Spleen (tissue), 11 donors: ENCODE data around the gene PSMD1. TPM values are rescaled to one million over a fixed set of nuclear protein-coding genes. Genes with fewer than 3 reads are reported as not detected.
"Not testable (repeated sequence)": the region's sequence is repeated elsewhere in the genome, so short reads cannot be mapped to it uniquely, and the experiment has no call there.

Experiments used
- DNase-seq: peaks from one replicate; pipeline ENCODE4 v3.0.0-alpha.2; 2020
- H3K27ac ChIP-seq, 8 donors: fragments of 200-600 bp; sonication (generic) in 7 of 8; 1 replicate in 4 of 8; 2 replicates in 4 of 8; pipeline versions ENCODE4 v1.5.0 to v1.8.0; 2016 to 2021; ENCODE audit warnings: inconsistent platforms in 4 of 8, mild to moderate bottlenecking in 4 of 8, moderate library complexity in 1 of 8
- H3K27me3 ChIP-seq, 7 donors: fragments of 200-600 bp; sonication (generic) in 6 of 7; replicated peaks in 1 of 7; 1 replicate in 4 of 7; 2 replicates in 3 of 7; pipeline versions ENCODE4 v1.5.0 to v1.8.0; 2016 to 2021; ENCODE audit warnings: inconsistent platforms in 3 of 7, mild to moderate bottlenecking in 1 of 7
- H3K36me3 ChIP-seq, 6 donors: fragments of 200-600 bp; sonication (generic) in 5 of 6; 1 replicate in 4 of 6; 2 replicates in 2 of 6; pipeline versions ENCODE4 v1.5.0 to v1.8.0; 2016 to 2021; ENCODE audit warnings: inconsistent platforms in 2 of 6
- H3K4me1 ChIP-seq, 6 donors: fragments of 200-600 bp; sonication (generic) in 5 of 6; 1 replicate in 3 of 6; 2 replicates in 3 of 6; pipeline versions ENCODE4 v1.5.0 to v1.8.0; 2016 to 2021; ENCODE audit warnings: inconsistent platforms in 3 of 6
- H3K4me3 ChIP-seq, 8 donors: fragments of 200-600 bp; sonication (generic) in 7 of 8; 1 replicate in 4 of 8; 2 replicates in 4 of 8; pipeline versions ENCODE4 v1.5.0 to v1.8.0; 2016 to 2021; ENCODE audit warnings: inconsistent platforms in 4 of 8, mild to moderate bottlenecking in 4 of 8, moderate library complexity in 2 of 8
- H3K9me3 ChIP-seq, 8 donors: fragments of 200-600 bp; sonication (generic) in 7 of 8; 1 replicate in 4 of 8; 2 replicates in 4 of 8; pipeline versions ENCODE4 v1.5.0 to v1.8.0; 2016 to 2021; ENCODE audit warnings: inconsistent platforms in 4 of 8
- CTCF ChIP-seq, 11 experiments: fragments of 200-600 bp in 7 of 11; fragments of 450-650 bp in 4 of 11; sonication (generic) in 4 of 11; IDR thresholded peaks in 8 of 11; conservative IDR thresholded peaks in 3 of 11; 1 replicate in 7 of 11; 2 replicates in 4 of 11; pipeline versions ENCODE4 v1.4.0 to v1.8.0; 2016 to 2021; ENCODE audit warnings: antibody characterized with exemption in 11 of 11, inconsistent platforms in 4 of 11, mild to moderate bottlenecking in 1 of 11
- POLR2A ChIP-seq, 3 donors: fragments of 450-650 bp; IDR thresholded peaks; one replicate each; pipeline ENCODE4 v1.5.1; 2017; ENCODE audit warnings: antibody characterized with exemption in 3 of 3, mild to moderate bottlenecking in 1 of 3
- POLR2AphosphoS5 ChIP-seq, 3 donors: sonication (generic); formaldehyde crosslinking; IDR thresholded peaks; one replicate each; pipeline ENCODE4 v1.5.1; 2017; ENCODE audit warnings: antibody characterized with exemption in 3 of 3
- WGBS, 5 donors: extraction: QIAGEN DNeasy Blood & Tissue Kit in 3 of 5; methylation state at CpG; one replicate each; pipeline versions ENCODE4 v1.1.5 to v1.1.7; 2013 to 2018; 5-methylcytosine and 5-hydroxymethylcytosine counted together
- intact Hi-C: fragments of 100-400 bp; cut with DNase I; formaldehyde crosslinking; loops from one replicate; pipeline ENCODE4 v1.15.0; 2023; ENCODE audit warnings: low total_unique reads
- polyA plus RNA-seq, 3 donors: library from polyadenylated mRNA; stranded (reverse); fragments of 200-250 nt; gene quantifications; one replicate each; pipeline ENCODE4 v1.2.1, GENCODE V29; 2013
- total RNA-seq, 7 donors: library from RNA; depleted of rRNA in 3 of 7; stranded (reverse); fragments of >200 nt in 3 of 7; fragmentation: NEBNext Ultra II Directional in 4 of 7; extraction: Animal tissue kit (Norgen Biotek cat#: 25700) in 4 of 7; gene quantifications; one replicate each; pipeline versions ENCODE4 v1.1.0 to v1.2.1, GENCODE V29; 2016 to 2021
- donor health status: healthy with polysubstance abuse.
- donor health status: DM: no; HTN: no; CAD: no; lungs with moderate emphysema.
- donor health status: DM: no; HTN: no; CAD: no.
- donor health status: Bipolar disorder and iron deficiency.
- donor health status: healthy.
- donor health status: DM: no; HTN: no; CAD: no.
- donor health status: DM: yes; HTN: yes; CAD: no.

PSMD1 gene
- total and polyA plus RNA-seq, 10 donors = 21.2 to 81.2 (median 53.4) TPM

GRCh38 chr2:231065966-231066365, 9.3 kb downstream of the PSMD1 start:
- H3K4me1 ChIP-seq = peaks cover 0 to 5% (median 0%) of the 10 kb centered on the region in 6 donors
- H3K9me3 ChIP-seq = no peaks in the 10 kb centered on the region
- no peak overlapping the region for H3K4me3 ChIP-seq
- DNase-seq = no peak
- H3K36me3 ChIP-seq = peaks cover 2 to 99% (median 80%) of the 10 kb centered on the region in 6 donors
- H3K27me3 ChIP-seq = no peaks in the 10 kb centered on the region
- intact Hi-C loops = no loop called here
- TF ChIP-seq CTCF (IDR thresholded peaks at IDR 0.05 in 8 of 11, conservative IDR thresholded peaks at IDR 0.05 in 3 of 11) = no peak
- TF ChIP-seq POLR2A (IDR thresholded peaks at IDR 0.05) = no peak
- no peak for TF ChIP-seq POLR2AphosphoS5 (IDR thresholded peaks at IDR 0.05)
- WGBS, 5 donors = 96 to 100% (median 96%) methylated on average over 1 of the region's 1 CpG
- H3K27ac ChIP-seq = no peak overlapping the region

- H3K27me3 ChIP-seq, H3K4me3 ChIP-seq, H3K27ac ChIP-seq, intact Hi-C loops, H3K4me1 ChIP-seq, H3K9me3 ChIP-seq, DNase-seq: not testable (repeated sequence)
- H3K36me3 ChIP-seq = peaks cover 2 to 100% (median 84%) of the 10 kb centered on the region in 6 donors
- 73 to 94% (median 86%) methylated on average over 8 of the region's 8 CpGs for WGBS, 5 donors
These were observed 10.9 kb downstream of the PSMD1 start for GRCh38 chr2:231067531-231067930.

- WGBS, 5 donors = 92 to 98% (median 94%) methylated on average over 5 of the region's 5 CpGs
- TF ChIP-seq CTCF (IDR thresholded peaks at IDR 0.05 in 8 of 11, conservative IDR thresholded peaks at IDR 0.05 in 3 of 11) (no peak), POLR2AphosphoS5 (IDR thresholded peaks at IDR 0.05) (no peak), POLR2A (IDR thresholded peaks at IDR 0.05) (no peak)
- no peak for DNase-seq
- Histone ChIP-seq H3K4me3 (no peak overlapping the region), H3K36me3 (peaks cover 2 to 100% (median 83%) of the 10 kb centered on the region in 6 donors), H3K4me1 (no peaks in the 10 kb centered on the region), H3K9me3 (no peaks in the 10 kb centered on the region), H3K27me3 (no peaks in the 10 kb centered on the region), H3K27ac (no peak overlapping the region)
- intact Hi-C loops = no loop called here
These were observed 12.0 kb downstream of the PSMD1 start for GRCh38 chr2:231068525-231069222.

- intact Hi-C loops = no loop called here
These were observed 12.8 kb downstream of the PSMD1 start for GRCh38 chr2:231069379-231070054.

More at GRCh38 chr2:231069379-231070054, 12.8 kb downstream of the PSMD1 start:
- Histone ChIP-seq H3K27ac (no peak overlapping the region), H3K36me3 (peaks cover 2 to 100% (median 78%) of the 10 kb centered on the region in 6 donors), H3K27me3 (no peaks in the 10 kb centered on the region), H3K4me3 (no peak overlapping the region), H3K4me1 (no peaks in the 10 kb centered on the region), H3K9me3 (no peaks in the 10 kb centered on the region)
- DNase-seq = no peak
- 90 to 97% (median 96%) methylated on average over 1 of the region's 1 CpG for WGBS, 5 donors
- no peak for TF ChIP-seq POLR2A (IDR thresholded peaks at IDR 0.05)
- TF ChIP-seq POLR2AphosphoS5 (IDR thresholded peaks at IDR 0.05) = no peak
- TF ChIP-seq CTCF (IDR thresholded peaks at IDR 0.05 in 8 of 11, conservative IDR thresholded peaks at IDR 0.05 in 3 of 11) = no peak
